CMK (cell line): ENCODE results near the gene PIBF1.

Source experiments
- DNase-seq: peaks from one replicate; pipeline ENCODE4 v3.0.0-alpha.2; 2010; ENCODE audit warnings: low read depth

Gene PIBF1

DNA sequence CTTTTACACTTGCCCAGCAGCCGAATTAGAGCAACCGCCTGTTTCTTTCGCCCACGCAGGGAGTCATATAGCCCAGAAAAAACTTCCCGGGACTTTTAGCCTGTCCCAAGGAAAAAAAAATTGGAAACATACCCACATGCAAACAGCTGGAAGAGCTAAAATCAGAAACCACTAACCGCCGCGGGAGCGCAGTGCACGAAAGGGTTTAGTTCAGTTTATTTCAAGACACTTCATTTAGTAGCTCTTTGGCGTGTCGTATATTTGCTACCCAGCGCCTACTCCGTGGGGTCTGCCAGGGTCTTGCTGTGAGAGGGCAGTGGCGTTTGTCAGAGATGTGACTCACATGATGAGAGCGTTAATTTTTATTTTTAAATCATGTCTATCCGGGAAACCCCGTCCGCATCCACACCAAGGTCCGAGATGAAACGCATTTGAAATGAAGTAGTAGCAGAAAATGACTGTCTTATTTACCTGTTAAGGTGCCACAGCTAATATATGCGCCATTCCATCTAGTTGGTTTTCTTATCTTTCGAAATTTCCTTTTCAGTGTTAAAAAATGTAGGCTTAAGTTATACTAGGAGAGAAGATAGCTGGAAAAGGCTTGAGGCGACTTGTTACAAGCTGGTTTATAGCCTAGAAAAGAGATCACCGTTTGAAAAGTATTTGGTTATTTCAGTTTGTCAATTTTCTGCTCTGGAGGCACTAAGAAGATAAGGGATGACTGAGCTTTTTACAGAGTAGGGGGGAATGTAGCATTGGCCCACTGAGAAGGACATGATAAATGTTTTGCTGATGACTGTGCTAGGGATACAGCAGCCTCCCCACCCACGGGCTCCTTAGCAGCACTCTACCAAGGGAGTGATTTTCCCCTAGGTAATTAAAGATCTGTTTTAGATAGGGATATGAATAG lies 278.6 kb downstream of the PIBF1 start:
- DNase-seq = no peak

GRCh38 chr13:73061473-73061872 lies 279.5 kb downstream of the PIBF1 start:
- no peak for DNase-seq

- DNase-seq = no peak
Observed at GRCh38 chr13:73061876-73062275, 279.9 kb downstream of the PIBF1 start.

- DNase-seq = no peak
Observed at GRCh38 chr13:73062468-73062867, 280.5 kb downstream of the PIBF1 start.

DNA sequence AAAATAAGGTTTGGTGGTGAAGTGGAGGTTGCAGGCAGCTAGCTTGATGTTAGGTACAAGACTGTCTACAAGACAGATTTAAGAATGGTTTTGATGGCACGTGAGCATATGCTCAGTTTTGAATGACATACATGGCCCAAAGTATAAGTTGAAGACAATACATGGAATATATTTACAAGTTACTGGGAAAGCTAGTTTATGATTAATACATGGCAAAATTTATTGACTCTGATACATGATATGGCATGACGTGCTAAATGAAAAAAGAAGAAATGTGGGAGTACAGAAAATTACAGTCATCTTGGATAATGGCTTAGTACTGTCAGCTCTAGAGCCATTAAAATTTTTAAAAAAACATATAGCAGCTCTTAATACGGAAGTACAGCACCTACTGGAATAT lies 281.2 kb downstream of the PIBF1 start:
- no peak for DNase-seq

DNA sequence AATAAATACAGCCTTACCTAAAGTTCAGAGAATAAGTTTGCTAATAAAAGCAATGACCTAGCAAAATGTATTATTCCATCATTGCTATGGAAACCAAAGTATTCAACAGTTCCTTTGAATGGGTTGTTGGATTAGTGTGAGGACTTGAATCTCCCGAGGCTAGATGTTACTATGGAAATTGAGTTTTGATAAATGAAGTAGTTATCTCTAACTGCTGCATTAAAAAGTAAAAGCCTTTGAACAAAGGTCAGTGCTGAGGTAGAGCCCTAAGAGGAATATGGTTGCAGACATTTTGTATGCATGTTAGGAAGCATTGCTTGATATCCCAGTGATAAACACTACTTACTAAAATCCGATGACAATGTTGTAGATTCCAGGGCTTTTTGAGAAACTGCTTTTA lies 283.1 kb downstream of the PIBF1 start:
- DNase-seq = no peak

- no peak for DNase-seq
Observed at GRCh38 chr13:73065665-73066340, 283.9 kb downstream of the PIBF1 start.
